Inflammatory macrophage treated with lipopolysaccharide for 4 hours (primary cell): ENCODE measurements around the gene CSNK2B.
A peak's percentile ranks its signal among the peaks of the same experiment; 100 is the strongest.
"Not testable (repeated sequence)": the region's sequence is repeated elsewhere in the genome, so short reads cannot be mapped to it uniquely, and the experiment has no call there.

Experiments
- DNase-seq: peaks from one replicate; pipeline ENCODE4 v3.0.0-alpha.2; 2020

The CSNK2B gene

GRCh38 chr6:31691078-31691463 is 25.2 kb downstream of the CSNK2B start:
- DNase-seq, result no peak

GRCh38 chr6:31691564-31692108 is 25.8 kb downstream of the CSNK2B start:
- no peak for DNase-seq

GRCh38 chr6:31692353-31692752 is 26.5 kb downstream of the CSNK2B start:
- DNase-seq, result no peak

- DNase-seq, result no peak
Observed at GRCh38 chr6:31692886-31693285, 27.0 kb downstream of the CSNK2B start.

GRCh38 chr6:31693535-31693934 is 27.7 kb downstream of the CSNK2B start:
- no peak for DNase-seq

- DNase-seq, result no peak
Observed at GRCh38 chr6:31697555-31697954, 31.7 kb downstream of the CSNK2B start.

GRCh38 chr6:31700740-31701401 is 35.0 kb downstream of the CSNK2B start:
- DNase-seq, result no peak

- DNase-seq, result peak; percentile 52
Observed at GRCh38 chr6:31701666-31702404, 36.0 kb downstream of the CSNK2B start.

- no peak for DNase-seq
Observed at GRCh38 chr6:31702405-31702818, 36.5 kb downstream of the CSNK2B start.

- DNase-seq, result peak; percentile 99
Observed at GRCh38 chr6:31702819-31703716, 37.2 kb downstream of the CSNK2B start, which contains the start of gene ABHD16A. Gene ABHD16A, minus strand, starts transcription at chr6:31703324. Its CDS starts 43 bp downstream, at chr6:31703281.

- DNase-seq, result no peak
Observed at GRCh38 chr6:31705931-31706330, 40.1 kb downstream of the CSNK2B start.

GRCh38 chr6:31706599-31706998 is 40.7 kb downstream of the CSNK2B start, which contains the start of gene LY6G6F:
Gene LY6G6F, plus strand, starts transcription at chr6:31706866. Its CDS starts 41 bp downstream, at chr6:31706907.
- DNase-seq, result no peak

- no peak for DNase-seq
Observed at GRCh38 chr6:31707701-31708100, 41.8 kb downstream of the CSNK2B start.

GRCh38 chr6:31708224-31708623 is 42.3 kb downstream of the CSNK2B start:
- no peak for DNase-seq

GRCh38 chr6:31709157-31709556 is 43.3 kb downstream of the CSNK2B start:
- DNase-seq, result not testable (repeated sequence)

GRCh38 chr6:31710523-31711219 is 44.8 kb downstream of the CSNK2B start:
- DNase-seq, result no peak

- peak; percentile 40 for DNase-seq
Observed at GRCh38 chr6:31711233-31711632, 45.4 kb downstream of the CSNK2B start.

- DNase-seq, result no peak
Observed at GRCh38 chr6:31712296-31712695, 46.4 kb downstream of the CSNK2B start.

- DNase-seq, result no peak
Observed at GRCh38 chr6:31713465-31713864, 47.6 kb downstream of the CSNK2B start.

GRCh38 chr6:31713991-31714684 is 48.3 kb downstream of the CSNK2B start:
- DNase-seq, result no peak
